ENCODE results near the gene NFKBIB. TPM values are rescaled to one million over a fixed set of nuclear protein-coding genes. Genes with fewer than 3 reads are reported as not detected.

The NFKBIB gene
- polyA plus RNA-seq, 2 of the 4 experiments (the other 2 are of a cell fraction), result 35.0 to 61.7 TPM

GRCh38 chr19:38952395-38953165 is 52.8 kb downstream of the NFKBIB start (continued):
- TF ChIP-seq MAX (IDR thresholded peaks at IDR 0.05) (peak; percentile 68; the same call in 1 of the 2 replicates), SREBF2 (IDR thresholded peaks at IDR 0.05) (no peak), POLR2AphosphoS2 (conservative IDR thresholded peaks at IDR 0.05; ENCODE audit: low read length) (no peak), CBX8 (IDR thresholded peaks at IDR 0.05) (no peak), REST (IDR thresholded peaks at IDR 0.05) (no peak)
- TF ChIP-seq, protein P1, sequence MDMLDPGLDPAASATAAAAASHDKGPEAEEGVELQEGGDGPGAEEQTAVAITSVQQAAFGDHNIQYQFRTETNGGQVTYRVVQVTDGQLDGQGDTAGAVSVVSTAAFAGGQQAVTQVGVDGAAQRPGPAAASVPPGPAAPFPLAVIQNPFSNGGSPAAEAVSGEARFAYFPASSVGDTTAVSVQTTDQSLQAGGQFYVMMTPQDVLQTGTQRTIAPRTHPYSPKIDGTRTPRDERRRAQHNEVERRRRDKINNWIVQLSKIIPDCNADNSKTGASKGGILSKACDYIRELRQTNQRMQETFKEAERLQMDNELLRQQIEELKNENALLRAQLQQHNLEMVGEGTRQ (IDR thresholded peaks at IDR 0.05), result no peak

- DNase-seq (ENCODE audit: low read depth in 1 of 2, low spot score in 1 of 2) (no peak), ATAC-seq (0 out of 6 replicates have a peak, but pooled peaks of 1 of the 2 experiments have one; percentile 19), FAIRE-seq (no peak)
- ChIA-PET CTCF (interaction anchor here (0.7 to 23.4 kb wide), 14 partner anchors 8 to 551 kb away, joined by 3 to 344 read pairs (median 8); partner anchors contain the start of genes FAM98C, FBXO17, MRPS12 and SARS2), POLR2A (interaction anchor here (0.8 to 2.3 kb wide), 2 partner anchors 8 to 23 kb away, joined by 6 to 11 read pairs; partner anchors contain the start of genes MRPS12 and SARS2)
- WGBS (ENCODE audit: missing lambda C conversion rate), result 83% methylated on average over 4 of the region's 4 CpGs
- H3K27ac ChIP-seq, result peak overlapping the region in 1 of 2 experiments; percentile 68; a peak in 3 of 6 replicates
- H3K4me2 ChIP-seq, result peak overlapping the region; percentile 72; the same call in 2 of the 3 replicates
- TF ChIP-seq BHLHE40 (IDR thresholded peaks at IDR 0.05; ENCODE audit: low read depth, low read length) (no peak), NFE2L2 (conservative IDR thresholded peaks at IDR 0.05; ENCODE audit: low read length) (no peak), NPAS2 (CRISPR knock-in tag; IDR thresholded peaks at IDR 0.05; ENCODE audit: borderline replicate concordance) (no peak), ATOH8 (CRISPR knock-in tag; IDR thresholded peaks at IDR 0.05; ENCODE audit: low read depth) (no peak), KDM5A (IDR thresholded peaks at IDR 0.05) (no peak), FOSL2 (IDR thresholded peaks at IDR 0.05) (no peak), FOSL2 (CRISPR knock-in tag; IDR thresholded peaks at IDR 0.05) (no peak), SMC3 (IDR thresholded peaks at IDR 0.05) (no peak), MAZ (IDR thresholded peaks at IDR 0.05; ENCODE audit: borderline replicate concordance, low read depth, low read length) (no peak), HOXB13 (CRISPR knock-in tag; IDR thresholded peaks at IDR 0.05; ENCODE audit: low read depth) (no peak), FOSB (CRISPR knock-in tag; IDR thresholded peaks at IDR 0.05) (no peak)
- TF ChIP-seq, protein P2, sequence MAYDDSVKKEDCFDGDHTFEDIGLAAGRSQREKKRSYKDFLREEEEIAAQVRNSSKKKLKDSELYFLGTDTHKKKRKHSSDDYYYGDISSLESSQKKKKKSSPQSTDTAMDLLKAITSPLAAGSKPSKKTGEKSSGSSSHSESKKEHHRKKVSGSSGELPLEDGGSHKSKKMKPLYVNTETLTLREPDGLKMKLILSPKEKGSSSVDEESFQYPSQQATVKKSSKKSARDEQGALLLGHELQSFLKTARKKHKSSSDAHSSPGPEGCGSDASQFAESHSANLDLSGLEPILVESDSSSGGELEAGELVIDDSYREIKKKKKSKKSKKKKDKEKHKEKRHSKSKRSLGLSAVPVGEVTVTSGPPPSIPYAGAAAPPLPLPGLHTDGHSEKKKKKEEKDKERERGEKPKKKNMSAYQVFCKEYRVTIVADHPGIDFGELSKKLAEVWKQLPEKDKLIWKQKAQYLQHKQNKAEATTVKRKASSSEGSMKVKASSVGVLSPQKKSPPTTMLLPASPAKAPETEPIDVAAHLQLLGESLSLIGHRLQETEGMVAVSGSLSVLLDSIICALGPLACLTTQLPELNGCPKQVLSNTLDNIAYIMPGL (CRISPR knock-in tag; IDR thresholded peaks at IDR 0.05; ENCODE audit: borderline replicate concordance), result no peak
- TF ChIP-seq, protein P3, sequence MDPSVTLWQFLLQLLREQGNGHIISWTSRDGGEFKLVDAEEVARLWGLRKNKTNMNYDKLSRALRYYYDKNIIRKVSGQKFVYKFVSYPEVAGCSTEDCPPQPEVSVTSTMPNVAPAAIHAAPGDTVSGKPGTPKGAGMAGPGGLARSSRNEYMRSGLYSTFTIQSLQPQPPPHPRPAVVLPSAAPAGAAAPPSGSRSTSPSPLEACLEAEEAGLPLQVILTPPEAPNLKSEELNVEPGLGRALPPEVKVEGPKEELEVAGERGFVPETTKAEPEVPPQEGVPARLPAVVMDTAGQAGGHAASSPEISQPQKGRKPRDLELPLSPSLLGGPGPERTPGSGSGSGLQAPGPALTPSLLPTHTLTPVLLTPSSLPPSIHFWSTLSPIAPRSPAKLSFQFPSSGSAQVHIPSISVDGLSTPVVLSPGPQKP (IDR thresholded peaks at IDR 0.05; ENCODE audit: low read depth, low read length), result no peak
- H3K4me1 ChIP-seq, result peaks cover 23% of the 10 kb centered on the region
- no peaks in the 10 kb centered on the region for H3K9me3 ChIP-seq
- no peak overlapping the region for H3K4me3 ChIP-seq
Measured at GRCh38 chr19:38953677-38954076, 53.9 kb downstream of the NFKBIB start.

All from A549 (cell line).